HEK293T (cell line): ENCODE data around the gene SLC10A2.

ENCODE experiments used
- BHLHE40 ChIP-seq: fragments of 450-650 bp; IDR thresholded peaks from 2 replicates; pipeline ENCODE4 v1.6.1; 2016; ENCODE audit warnings: mild to moderate bottlenecking, moderate library complexity, borderline replicate concordance
- FOXK2 ChIP-seq: fragments of 450-650 bp; IDR thresholded peaks from 2 replicates; pipeline ENCODE4 v1.6.1; 2016; ENCODE audit warnings: mild to moderate bottlenecking
- FOXM1 ChIP-seq: fragments of 450-650 bp; IDR thresholded peaks from 2 replicates; pipeline ENCODE4 v1.6.1; 2017; ENCODE audit warnings: mild to moderate bottlenecking, borderline replicate concordance
- HDGF ChIP-seq: fragments of 450-650 bp; IDR thresholded peaks from 2 replicates; pipeline ENCODE4 v1.6.1; 2017; ENCODE audit warnings: antibody characterized with exemption, borderline replicate concordance
- SP1 ChIP-seq: fragments of 450-650 bp; IDR thresholded peaks from 2 replicates; pipeline ENCODE4 v1.6.1; 2017
- SUZ12 ChIP-seq: fragments of 450-650 bp; IDR thresholded peaks from 2 replicates; pipeline ENCODE4 v1.6.1; 2016; ENCODE audit warnings: mild to moderate bottlenecking
- TARDBP ChIP-seq: fragments of 450-650 bp; IDR thresholded peaks from 2 replicates; pipeline ENCODE4 v1.6.1; 2016
- TF ChIP-seq, protein P1 (sequence below): fragments of 450-650 bp; IDR thresholded peaks from 2 replicates; pipeline ENCODE4 v1.6.1; 2016

DNA sequence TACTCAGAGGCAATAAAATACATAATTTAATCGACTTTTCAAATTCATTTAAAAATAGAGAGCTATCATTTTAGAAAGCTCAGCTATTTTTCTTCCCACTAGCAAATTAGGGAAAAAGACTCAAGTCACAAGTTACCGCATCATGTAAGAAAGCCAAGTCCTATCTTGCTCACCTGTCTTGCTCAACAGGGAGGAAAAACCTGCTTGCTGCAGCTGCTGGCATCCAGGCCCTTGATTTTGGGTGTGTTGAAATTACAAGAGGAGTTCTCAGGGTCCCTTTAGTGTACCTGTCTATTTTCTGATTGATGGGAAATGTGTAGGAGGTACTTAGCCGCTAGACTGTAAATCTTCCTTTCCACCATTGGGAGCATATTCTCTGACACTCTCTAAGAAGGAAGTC lies 22.2 kb downstream of the SLC10A2 start:
- TF ChIP-seq FOXK2, result no peak
- TF ChIP-seq, protein P1, sequence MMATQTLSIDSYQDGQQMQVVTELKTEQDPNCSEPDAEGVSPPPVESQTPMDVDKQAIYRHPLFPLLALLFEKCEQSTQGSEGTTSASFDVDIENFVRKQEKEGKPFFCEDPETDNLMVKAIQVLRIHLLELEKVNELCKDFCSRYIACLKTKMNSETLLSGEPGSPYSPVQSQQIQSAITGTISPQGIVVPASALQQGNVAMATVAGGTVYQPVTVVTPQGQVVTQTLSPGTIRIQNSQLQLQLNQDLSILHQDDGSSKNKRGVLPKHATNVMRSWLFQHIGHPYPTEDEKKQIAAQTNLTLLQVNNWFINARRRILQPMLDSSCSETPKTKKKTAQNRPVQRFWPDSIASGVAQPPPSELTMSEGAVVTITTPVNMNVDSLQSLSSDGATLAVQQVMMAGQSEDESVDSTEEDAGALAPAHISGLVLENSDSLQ, result no peak
- TF ChIP-seq TARDBP, result no peak
- TF ChIP-seq SUZ12, result no peak
- TF ChIP-seq BHLHE40, result no peak
- no peak for TF ChIP-seq FOXM1
- TF ChIP-seq HDGF, result no peak
- TF ChIP-seq SP1, result no peak
